Sigmoid colon (tissue), 4 donors: Measurements from ENCODE around the gene CTIF.

Experiments used
- CTCF ChIP-seq, 4 experiments: fragments of 450-650 bp in 3 of 4; fragments of 200-600 bp in 1 of 4; IDR thresholded peaks; one replicate each; pipeline ENCODE4 v1.5.1; 2016 to 2019; ENCODE audit warnings: antibody characterized with exemption in 4 of 4, mild to moderate bottlenecking in 3 of 4, moderate library complexity in 2 of 4
- POLR2A ChIP-seq, 2 donors: fragments of 450-650 bp; IDR thresholded peaks; one replicate each; pipeline ENCODE4 v1.6.1; 2016; ENCODE audit warnings: antibody characterized with exemption in 2 of 2, mild to moderate bottlenecking in 2 of 2, moderate library complexity in 2 of 2
- POLR2AphosphoS5 ChIP-seq, 4 donors: sonication (generic); formaldehyde crosslinking; IDR thresholded peaks; one replicate each; pipeline ENCODE4 v1.6.1; 2017; ENCODE audit warnings: antibody characterized with exemption in 4 of 4

GRCh38 chr18:48836231-48836805, 297.5 kb downstream of the CTIF start:
- TF ChIP-seq CTCF (IDR thresholded peaks at IDR 0.05) (no peak), POLR2A (IDR thresholded peaks at IDR 0.05) (no peak), POLR2AphosphoS5 (IDR thresholded peaks at IDR 0.05) (no peak)
